ENCODE data around the gene AADAT.
A peak's percentile ranks its signal among the peaks of the same experiment; 100 is the strongest.
"Not testable (repeated sequence)": the region's sequence is repeated elsewhere in the genome, so short reads cannot be mapped to it uniquely, and the experiment has no call there.

AADAT gene

GRCh38 chr4:170090352-170091052, 746 bp upstream of the AADAT start:
- DNase-seq (ENCODE audit: low read depth in 3 of 3, low spot score in 1 of 3), result no peak

GRCh38 chr4:170089274-170089667, 485 bp downstream of the AADAT start:
- DNase-seq (ENCODE audit: low read depth in 3 of 3, low spot score in 1 of 3), result no peak

- DNase-seq (ENCODE audit: low read depth in 3 of 3, low spot score in 1 of 3), result no peak
These were observed 1.0 kb downstream of the AADAT start for GRCh38 chr4:170088716-170089115.

GRCh38 chr4:170087163-170087700, 2.5 kb downstream of the AADAT start:
- no peak for DNase-seq (ENCODE audit: low read depth in 3 of 3, low spot score in 1 of 3)

- DNase-seq (ENCODE audit: low read depth in 3 of 3, low spot score in 1 of 3), result no peak
These were observed 6.2 kb downstream of the AADAT start for GRCh38 chr4:170083541-170083940.

- no peak for DNase-seq (ENCODE audit: low read depth in 3 of 3, low spot score in 1 of 3)
These were observed 9.3 kb downstream of the AADAT start for GRCh38 chr4:170080496-170080895.

GRCh38 chr4:170079981-170080380, 9.8 kb downstream of the AADAT start:
- no peak for DNase-seq (ENCODE audit: low read depth in 3 of 3, low spot score in 1 of 3)

GRCh38 chr4:170071196-170071595, 18.6 kb downstream of the AADAT start:
- no peak for DNase-seq (ENCODE audit: low read depth in 3 of 3, low spot score in 1 of 3)

- no peak for DNase-seq (ENCODE audit: low read depth in 3 of 3, low spot score in 1 of 3)
These were observed 21.2 kb downstream of the AADAT start for GRCh38 chr4:170068438-170069128.

GRCh38 chr4:170059421-170059820, 30.3 kb downstream of the AADAT start:
- no peak for DNase-seq (ENCODE audit: low read depth in 3 of 3, low spot score in 1 of 3)

GRCh38 chr4:170058826-170059225, 30.9 kb downstream of the AADAT start:
- no peak for DNase-seq (ENCODE audit: low read depth in 3 of 3, low spot score in 1 of 3)

- no peak for DNase-seq (ENCODE audit: low read depth in 3 of 3, low spot score in 1 of 3)
These were observed 31.9 kb downstream of the AADAT start for GRCh38 chr4:170057866-170058265.

GRCh38 chr4:170052919-170053318, 36.8 kb downstream of the AADAT start:
- no peak for DNase-seq (ENCODE audit: low read depth in 3 of 3, low spot score in 1 of 3)

GRCh38 chr4:170051402-170051801, 38.4 kb downstream of the AADAT start:
- DNase-seq (ENCODE audit: low read depth in 3 of 3, low spot score in 1 of 3), result no peak

GRCh38 chr4:170049766-170050165, 40.0 kb downstream of the AADAT start:
- no peak for DNase-seq (ENCODE audit: low read depth in 3 of 3, low spot score in 1 of 3)

GRCh38 chr4:170047771-170048354, 41.9 kb downstream of the AADAT start:
- peak in 1 of 3 donors; percentile 23 for DNase-seq (ENCODE audit: low read depth in 3 of 3, low spot score in 1 of 3)

GRCh38 chr4:170046156-170046555, 43.6 kb downstream of the AADAT start:
- not testable (repeated sequence) for DNase-seq (ENCODE audit: low read depth in 3 of 3, low spot score in 1 of 3)

- no peak for DNase-seq (ENCODE audit: low read depth in 3 of 3, low spot score in 1 of 3)
These were observed 49.6 kb downstream of the AADAT start for GRCh38 chr4:170040031-170040680.

- no peak for DNase-seq (ENCODE audit: low read depth in 3 of 3, low spot score in 1 of 3)
These were observed 51.0 kb downstream of the AADAT start for GRCh38 chr4:170038769-170039168.

- no peak for DNase-seq (ENCODE audit: low read depth in 3 of 3, low spot score in 1 of 3)
These were observed 51.5 kb downstream of the AADAT start for GRCh38 chr4:170038232-170038631.

GRCh38 chr4:170037481-170037880, 52.3 kb downstream of the AADAT start:
- no peak for DNase-seq (ENCODE audit: low read depth in 3 of 3, low spot score in 1 of 3)

GRCh38 chr4:170035845-170036244, 53.9 kb downstream of the AADAT start:
- no peak for DNase-seq (ENCODE audit: low read depth in 3 of 3, low spot score in 1 of 3)

All from stimulated activated CD4-positive, alpha-beta T cell treated with anti-CD3 and anti-CD28 coated beads, TNF-alpha, amount 100 ng/mL, for 1 hour (primary cell).